K562 treated with DMSO at 1 percent for 24 hours (cell line): Measurements from ENCODE around the gene OR10G8. TPM values are rescaled to one million over a fixed set of nuclear protein-coding genes. Genes with fewer than 3 reads are reported as not detected.

Experiments
- total RNA-seq: library from RNA; unstranded; fragments of 300-600 nt; gene quantifications from 2 replicates; pipeline ENCODE4 v1.2.3, GENCODE V29; 2022; ENCODE audit warnings: low read depth; ENCODE audit not compliant: insufficient read depth

The OR10G8 gene
- not detected in 2 replicates for total RNA-seq

GRCh38 chr11:124026498-124026897 lies at the start of gene OR10G8:
Gene OR10G8 (plus strand): TSS chr11:124026798. CDS start chr11:124029623, 2,825 bp downstream.

DNA sequence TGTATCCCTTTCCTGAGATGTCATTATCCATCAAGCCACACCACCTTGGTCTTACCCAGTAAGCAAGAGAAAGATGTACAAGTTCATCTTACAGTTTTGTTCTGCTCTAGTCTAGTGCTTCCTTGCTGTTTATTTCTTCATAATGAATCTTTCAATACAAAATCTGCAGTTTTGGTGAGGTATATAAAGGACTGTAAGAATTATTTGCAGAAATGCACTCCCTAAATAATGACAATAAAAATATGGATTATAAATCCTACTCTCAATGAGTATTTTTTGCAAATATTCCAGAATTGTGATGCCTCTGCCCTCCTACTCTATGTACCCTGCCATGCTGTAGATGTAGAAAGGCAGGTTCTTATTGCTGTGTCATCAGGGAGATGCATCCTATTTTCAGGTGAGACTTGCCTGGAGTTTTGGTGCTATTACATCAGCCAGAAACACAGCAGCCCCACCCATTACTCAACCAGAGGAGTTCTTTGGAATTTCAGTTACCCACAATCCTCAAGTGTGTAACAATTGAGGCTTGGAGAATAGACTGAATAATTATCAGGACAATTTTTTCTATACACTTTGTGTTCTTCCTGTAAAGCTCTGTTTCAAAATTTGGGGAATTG lies 48.8 kb upstream of the OR10G8 start, which contains the start of gene OR10S1:
Gene OR10S1 (minus strand): TSS at position 51 of the 617 bp plus-strand sequence. CDS start 117 bp downstream, outside the sequence.

GRCh38 chr11:123995119-123995518 lies 31.5 kb upstream of the OR10G8 start, which contains the start of gene OR10G6:
Gene OR10G6 (minus strand): TSS chr11:123995161. CDS start chr11:123995161, 0 bp downstream.

DNA sequence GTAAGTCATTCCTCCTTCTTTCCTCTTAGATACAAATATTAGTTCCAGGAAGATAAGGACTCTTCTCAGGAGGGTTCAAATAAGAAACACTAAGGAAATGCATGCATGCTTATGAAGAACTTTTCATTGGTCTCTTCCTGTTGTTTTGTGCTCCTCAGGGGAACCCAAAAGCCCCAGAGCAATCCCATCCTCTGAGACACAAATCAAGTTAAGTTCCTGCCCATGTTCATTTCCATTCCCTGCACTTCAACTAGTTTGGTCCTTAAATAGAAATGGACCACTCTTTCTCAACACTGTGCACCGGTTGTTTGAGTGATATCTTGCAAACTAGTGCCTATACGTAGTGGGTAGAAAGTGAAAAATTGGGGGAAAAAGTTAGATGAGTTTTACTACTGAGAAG lies 13.9 kb upstream of the OR10G8 start, which contains the start of gene OR10G4:
Gene OR10G4 (plus strand): TSS at position 301 of the 400 bp plus-strand sequence. CDS start 2,578 bp downstream, outside the sequence.

GRCh38 chr11:124041254-124041653 lies 14.7 kb downstream of the OR10G8 start, which contains the start of gene OR10G7:
Gene OR10G7 (minus strand): TSS chr11:124041325. CDS start chr11:124039001, 2,324 bp downstream.

Other genes with a start within 250 kb of the OR10G8 start
- not detected in 2 replicates for gene OR6M1, start 220.4 kb upstream of the OR10G8 start, total RNA-seq
- gene TMEM225, start 141.1 kb upstream of the OR10G8 start, total RNA-seq, result not detected in 2 replicates
- not detected in 2 replicates for gene OR8D4, start 124.6 kb upstream of the OR10G8 start, total RNA-seq
- gene OR4D5, start 87.2 kb upstream of the OR10G8 start, total RNA-seq, result not detected in 2 replicates
- not detected in 2 replicates for gene OR6T1, start 83.0 kb upstream of the OR10G8 start, total RNA-seq
- gene OR10S1, start 49.0 kb upstream of the OR10G8 start, total RNA-seq, result not detected in 2 replicates
- not detected in 2 replicates for gene OR10G6, start 31.6 kb upstream of the OR10G8 start, total RNA-seq
- gene OR10G4, start 13.8 kb upstream of the OR10G8 start, total RNA-seq, result not detected in 2 replicates
- not detected in 2 replicates for gene OR10G9, start 3.8 kb upstream of the OR10G8 start, total RNA-seq
- gene OR10G7, start 14.5 kb downstream of the OR10G8 start, total RNA-seq, result not detected in 2 replicates
- gene VWA5A, start 88.7 kb downstream of the OR10G8 start, total RNA-seq, result 16.7 and 17.6 TPM in 2 replicates
- not detected in 2 replicates for gene OR10D3, start 156.5 kb downstream of the OR10G8 start, total RNA-seq
- not detected in 2 replicates for gene OR8G1, start 214.3 kb downstream of the OR10G8 start, total RNA-seq
- gene OR8G5, start 229.6 kb downstream of the OR10G8 start, total RNA-seq, result 0.44 and 1.7 TPM in 2 replicates